GM18867 (cell line): ENCODE data around the gene TSPAN14.
A peak's percentile ranks its signal among the peaks of the same experiment; 100 is the strongest.
"Not testable (repeated sequence)": the region's sequence is repeated elsewhere in the genome, so short reads cannot be mapped to it uniquely, and the experiment has no call there.

Source experiments
- ATAC-seq: cut with Tn5 transposase; IDR thresholded peaks from one replicate; pipeline ENCODE4 v1.9.1; 2021; ENCODE audit warnings: mild to moderate bottlenecking, moderate library complexity; ENCODE audit not compliant: unreplicated experiment

The TSPAN14 gene

GRCh38 chr10:80539421-80540031 is 85.4 kb downstream of the TSPAN14 start:
- ATAC-seq: peak; percentile 30

GRCh38 chr10:80540136-80540535 is 86.0 kb downstream of the TSPAN14 start:
- ATAC-seq: no peak

- ATAC-seq: no peak
Measured at GRCh38 chr10:80540618-80540980, 86.5 kb downstream of the TSPAN14 start.

- ATAC-seq: peak; percentile 64
Measured at GRCh38 chr10:80540981-80541750, 87.1 kb downstream of the TSPAN14 start.

GRCh38 chr10:80542053-80542452 is 87.9 kb downstream of the TSPAN14 start:
- ATAC-seq: no peak

GRCh38 chr10:80542652-80543318 is 88.7 kb downstream of the TSPAN14 start:
- ATAC-seq: no peak

GRCh38 chr10:80543319-80543672 is 89.2 kb downstream of the TSPAN14 start:
- ATAC-seq: not testable (repeated sequence)

- ATAC-seq: no peak
Measured at GRCh38 chr10:80544316-80544953, 90.3 kb downstream of the TSPAN14 start.

- ATAC-seq: no peak
Measured at GRCh38 chr10:80545258-80545881, 91.3 kb downstream of the TSPAN14 start.

GRCh38 chr10:80552151-80552646 is 98.1 kb downstream of the TSPAN14 start:
- no peak for ATAC-seq

GRCh38 chr10:80553436-80553835 is 99.3 kb downstream of the TSPAN14 start:
- no peak for ATAC-seq

- no peak for ATAC-seq
Measured at GRCh38 chr10:80554050-80554449, 99.9 kb downstream of the TSPAN14 start.

GRCh38 chr10:80555415-80555814 is 101.3 kb downstream of the TSPAN14 start:
- no peak for ATAC-seq

- ATAC-seq: no peak
Measured at GRCh38 chr10:80561950-80562349, 107.8 kb downstream of the TSPAN14 start.

GRCh38 chr10:80567292-80567691 is 113.2 kb downstream of the TSPAN14 start:
- ATAC-seq: no peak

- ATAC-seq: no peak
Measured at GRCh38 chr10:80569131-80569895, 115.2 kb downstream of the TSPAN14 start.

GRCh38 chr10:80571352-80571751 is 117.2 kb downstream of the TSPAN14 start:
- ATAC-seq: no peak

- ATAC-seq: no peak
Measured at GRCh38 chr10:80579181-80579763, 125.2 kb downstream of the TSPAN14 start.

- ATAC-seq: no peak
Measured at GRCh38 chr10:80579849-80580637, 125.9 kb downstream of the TSPAN14 start.
